HEK293 (cell line): ENCODE data around the gene HBG2.
"Not testable (repeated sequence)": the region's sequence is repeated elsewhere in the genome, so short reads cannot be mapped to it uniquely, and the experiment has no call there.

Experiments used
- CTCF ChIA-PET: fragments of 350-600 bp; formaldehyde crosslinking; extraction: SDS; loops from one replicate; lab custom pipeline; 2021; ENCODE audit warnings: antibody characterized with exemption; lab: Yijun Ruan, JAX
- POLR2A ChIA-PET: fragments of 300-600 bp; formaldehyde crosslinking; extraction: SDS; loops from one replicate; lab custom pipeline; 2020; ENCODE audit warnings: antibody characterized with exemption, inconsistent platforms; lab: Yijun Ruan, JAX
- H3K27ac ChIP-seq: fragments of 200-500 bp; sonication (Bioruptor generic); 2 replicates; pipeline ENCODE4 v1.5.1; 2014; ENCODE audit warnings: low read depth, low read length, control low read depth, inconsistent platforms; ENCODE audit errors: extremely low read depth
- H3K36me3 ChIP-seq, 2 experiments: fragments of 200-500 bp in 1 of 2; sonication (Bioruptor generic) in 1 of 2; 1 replicate in 1 of 2; 2 replicates in 1 of 2; pipeline ENCODE4 v1.5.1; 2014 to 2017; ENCODE audit warnings: inconsistent platforms in 2 of 2, low read length in 2 of 2; ENCODE audit not compliant: control insufficient read depth in 2 of 2, insufficient read depth in 1 of 2
- H3K4me1 ChIP-seq: fragments of 200-500 bp; sonication (Bioruptor generic); 2 replicates; pipeline ENCODE4 v1.5.1; 2014; ENCODE audit warnings: mild to moderate bottlenecking, low read length, inconsistent platforms; ENCODE audit not compliant: control insufficient read depth, insufficient read depth
- H3K4me3 ChIP-seq: 2 replicates; pipeline ENCODE4 v1.5.1; 2011; ENCODE audit warnings: low read depth, mild to moderate bottlenecking, control low read depth, low read length, moderate library complexity
- H3K9me3 ChIP-seq: fragments of 200-500 bp; sonication (Bioruptor generic); 2 replicates; pipeline ENCODE4 v1.5.1; 2014; ENCODE audit warnings: low read depth, low read length, inconsistent platforms; ENCODE audit not compliant: control insufficient read depth, insufficient read depth
- KLF8 ChIP-seq: fragments of 450-650 bp; formaldehyde crosslinking; IDR thresholded peaks from 2 replicates; pipeline ENCODE4 v1.5.1; 2016; ENCODE audit warnings: missing biosample characterization, missing genetic modification characterization
- MZF1 ChIP-seq: fragments of 450-650 bp; formaldehyde crosslinking; IDR thresholded peaks from 2 replicates; pipeline ENCODE4 v1.5.1; 2017; ENCODE audit warnings: missing biosample characterization, missing genetic modification characterization, borderline replicate concordance
- SCRT2 ChIP-seq: fragments of 450-650 bp; formaldehyde crosslinking; IDR thresholded peaks from 2 replicates; pipeline ENCODE4 v1.5.1; 2016; ENCODE audit warnings: missing biosample characterization, missing genetic modification characterization
- SP2 ChIP-seq: fragments of 450-650 bp; formaldehyde crosslinking; IDR thresholded peaks from 2 replicates; pipeline ENCODE4 v1.5.1; 2016; ENCODE audit warnings: missing biosample characterization, missing genetic modification characterization
- ZBTB20 ChIP-seq: fragments of 450-650 bp; formaldehyde crosslinking; IDR thresholded peaks from 2 replicates; pipeline ENCODE4 v1.5.1; 2016; ENCODE audit warnings: missing biosample characterization, missing genetic modification characterization
- ZBTB8A ChIP-seq: fragments of 450-650 bp; formaldehyde crosslinking; IDR thresholded peaks from 2 replicates; pipeline ENCODE4 v1.5.1; 2016; ENCODE audit warnings: missing biosample characterization, missing genetic modification characterization
- ZNF133 ChIP-seq: fragments of 450-650 bp; formaldehyde crosslinking; IDR thresholded peaks from 2 replicates; pipeline ENCODE4 v1.5.1; 2016; ENCODE audit warnings: missing biosample characterization, missing genetic modification characterization
- ZNF174 ChIP-seq: fragments of 450-650 bp; formaldehyde crosslinking; IDR thresholded peaks from 2 replicates; pipeline ENCODE4 v1.5.0; 2017; ENCODE audit warnings: missing biosample characterization, mild to moderate bottlenecking, missing genetic modification characterization
- ZNF324 ChIP-seq: fragments of 450-650 bp; formaldehyde crosslinking; IDR thresholded peaks from 2 replicates; pipeline ENCODE4 v1.5.1; 2016; ENCODE audit warnings: missing biosample characterization, missing genetic modification characterization
- ZNF341 ChIP-seq: fragments of 450-650 bp; formaldehyde crosslinking; IDR thresholded peaks from 2 replicates; pipeline ENCODE4; 2016; ENCODE audit warnings: low read depth, missing biosample characterization, missing genetic modification characterization
- ZNF426 ChIP-seq: fragments of 450-650 bp; formaldehyde crosslinking; IDR thresholded peaks from 2 replicates; pipeline ENCODE4 v1.5.1; 2017; ENCODE audit warnings: missing biosample characterization, missing genetic modification characterization, mild to moderate bottlenecking, inconsistent platforms, moderate library complexity
- ZNF48 ChIP-seq: fragments of 450-650 bp; formaldehyde crosslinking; IDR thresholded peaks from 2 replicates; pipeline ENCODE4 v1.5.1; 2016; ENCODE audit warnings: missing biosample characterization, missing genetic modification characterization
- ZNF558 ChIP-seq: fragments of 450-650 bp; formaldehyde crosslinking; IDR thresholded peaks from 2 replicates; pipeline ENCODE4 v1.5.1; 2016; ENCODE audit warnings: missing biosample characterization, missing genetic modification characterization
- ZNF571 ChIP-seq: fragments of 450-650 bp; formaldehyde crosslinking; IDR thresholded peaks from 2 replicates; pipeline ENCODE4 v1.5.0; 2017; ENCODE audit warnings: missing biosample characterization, missing genetic modification characterization
- ZNF624 ChIP-seq: fragments of 450-650 bp; formaldehyde crosslinking; IDR thresholded peaks from 2 replicates; pipeline ENCODE4 v1.5.1; 2017; ENCODE audit warnings: missing biosample characterization, missing genetic modification characterization
- ZNF660 ChIP-seq: fragments of 450-650 bp; IDR thresholded peaks from 2 replicates; pipeline ENCODE4 v1.5.1; 2018; ENCODE audit warnings: missing biosample characterization, mild to moderate bottlenecking, missing genetic modification characterization
- ZNF701 ChIP-seq: fragments of 450-650 bp; formaldehyde crosslinking; IDR thresholded peaks from 2 replicates; pipeline ENCODE4 v1.5.1; 2016; ENCODE audit warnings: missing biosample characterization, missing genetic modification characterization
- ZNF791 ChIP-seq: fragments of 450-650 bp; formaldehyde crosslinking; IDR thresholded peaks from 2 replicates; pipeline ENCODE4 v1.5.1; 2016; ENCODE audit warnings: missing biosample characterization, missing genetic modification characterization
- ZNF792 ChIP-seq: fragments of 450-650 bp; formaldehyde crosslinking; IDR thresholded peaks from 2 replicates; pipeline ENCODE4 v1.5.1; 2016; ENCODE audit warnings: missing biosample characterization, missing genetic modification characterization
- TF ChIP-seq, protein P1 (sequence below): fragments of 450-650 bp; formaldehyde crosslinking; IDR thresholded peaks from 2 replicates; pipeline ENCODE4 v1.5.1; 2016; ENCODE audit warnings: missing biosample characterization, missing genetic modification characterization, low read depth
- TF ChIP-seq, protein P2 (sequence below): fragments of 450-650 bp; formaldehyde crosslinking; IDR thresholded peaks from 2 replicates; pipeline ENCODE4 v1.5.1; 2016; ENCODE audit warnings: missing biosample characterization, missing genetic modification characterization
- TF ChIP-seq, protein P3 (sequence below): fragments of 450-650 bp; formaldehyde crosslinking; IDR thresholded peaks from 2 replicates; pipeline ENCODE4 v1.5.1; 2017; ENCODE audit warnings: missing biosample characterization, missing genetic modification characterization

HBG2 gene

DNA sequence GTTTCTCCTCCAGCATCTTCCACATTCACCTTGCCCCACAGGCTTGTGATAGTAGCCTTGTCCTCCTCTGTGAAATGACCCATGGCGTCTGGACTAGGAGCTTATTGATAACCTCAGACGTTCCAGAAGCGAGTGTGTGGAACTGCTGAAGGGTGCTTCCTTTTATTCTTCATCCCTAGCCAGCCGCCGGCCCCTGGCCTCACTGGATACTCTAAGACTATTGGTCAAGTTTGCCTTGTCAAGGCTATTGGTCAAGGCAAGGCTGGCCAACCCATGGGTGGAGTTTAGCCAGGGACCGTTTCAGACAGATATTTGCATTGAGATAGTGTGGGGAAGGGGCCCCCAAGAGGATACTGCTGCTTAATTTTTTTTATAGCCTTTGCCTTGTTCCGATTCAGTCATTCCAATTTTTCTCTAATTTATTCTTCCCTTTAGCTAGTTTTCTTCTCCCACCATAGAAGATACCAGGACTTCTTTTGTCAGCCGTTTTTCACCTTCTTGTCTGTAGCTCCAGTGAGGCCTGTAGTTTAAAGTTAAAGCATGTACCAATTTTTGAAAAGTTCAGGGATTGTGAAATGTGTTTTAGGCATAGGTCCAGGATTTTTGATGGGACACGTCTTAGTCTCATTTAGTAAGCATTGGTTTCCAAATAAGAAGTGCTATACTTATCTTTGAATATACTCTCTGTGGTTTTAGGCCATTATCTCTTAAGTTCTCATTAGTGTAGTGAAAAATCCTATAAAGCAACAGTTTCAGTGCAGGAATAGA, at the start of gene HBG2:
TSS of gene HBG2 (minus strand) at position 136 of the 768 bp plus-strand sequence. CDS start at position 83, 53 bp downstream.
- H3K9me3 ChIP-seq, H3K36me3 ChIP-seq, H3K27ac ChIP-seq, H3K4me1 ChIP-seq, POLR2A ChIA-PET, H3K4me3 ChIP-seq: not testable (repeated sequence)
- CTCF ChIA-PET: interaction anchor here (0.8 kb wide), 1 partner anchor 629 kb away, joined by 4 read pairs; no protein-coding TSS in a partner anchor

GRCh38 chr11:5304046-5304445, 49.5 kb upstream of the HBG2 start:
- ChIA-PET CTCF (no interaction called here), POLR2A (no interaction called here)
- H3K36me3 ChIP-seq: no peaks in the 10 kb centered on the region
- no peak for TF ChIP-seq ZNF558 (tag by site-specific recombination)
- no peak for TF ChIP-seq KLF8 (tag by site-specific recombination)
- TF ChIP-seq, protein P1, sequence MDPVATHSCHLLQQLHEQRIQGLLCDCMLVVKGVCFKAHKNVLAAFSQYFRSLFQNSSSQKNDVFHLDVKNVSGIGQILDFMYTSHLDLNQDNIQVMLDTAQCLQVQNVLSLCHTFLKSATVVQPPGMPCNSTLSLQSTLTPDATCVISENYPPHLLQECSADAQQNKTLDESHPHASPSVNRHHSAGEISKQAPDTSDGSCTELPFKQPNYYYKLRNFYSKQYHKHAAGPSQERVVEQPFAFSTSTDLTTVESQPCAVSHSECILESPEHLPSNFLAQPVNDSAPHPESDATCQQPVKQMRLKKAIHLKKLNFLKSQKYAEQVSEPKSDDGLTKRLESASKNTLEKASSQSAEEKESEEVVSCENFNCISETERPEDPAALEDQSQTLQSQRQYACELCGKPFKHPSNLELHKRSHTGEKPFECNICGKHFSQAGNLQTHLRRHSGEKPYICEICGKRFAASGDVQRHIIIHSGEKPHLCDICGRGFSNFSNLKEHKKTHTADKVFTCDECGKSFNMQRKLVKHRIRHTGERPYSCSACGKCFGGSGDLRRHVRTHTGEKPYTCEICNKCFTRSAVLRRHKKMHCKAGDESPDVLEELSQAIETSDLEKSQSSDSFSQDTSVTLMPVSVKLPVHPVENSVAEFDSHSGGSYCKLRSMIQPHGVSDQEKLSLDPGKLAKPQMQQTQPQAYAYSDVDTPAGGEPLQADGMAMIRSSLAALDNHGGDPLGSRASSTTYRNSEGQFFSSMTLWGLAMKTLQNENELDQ (tag by site-specific recombination): no peak
- TF ChIP-seq ZNF341 (tag by site-specific recombination): no peak
- TF ChIP-seq, protein P2, sequence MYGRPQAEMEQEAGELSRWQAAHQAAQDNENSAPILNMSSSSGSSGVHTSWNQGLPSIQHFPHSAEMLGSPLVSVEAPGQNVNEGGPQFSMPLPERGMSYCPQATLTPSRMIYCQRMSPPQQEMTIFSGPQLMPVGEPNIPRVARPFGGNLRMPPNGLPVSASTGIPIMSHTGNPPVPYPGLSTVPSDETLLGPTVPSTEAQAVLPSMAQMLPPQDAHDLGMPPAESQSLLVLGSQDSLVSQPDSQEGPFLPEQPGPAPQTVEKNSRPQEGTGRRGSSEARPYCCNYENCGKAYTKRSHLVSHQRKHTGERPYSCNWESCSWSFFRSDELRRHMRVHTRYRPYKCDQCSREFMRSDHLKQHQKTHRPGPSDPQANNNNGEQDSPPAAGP: no peak
- TF ChIP-seq SP2 (tag by site-specific recombination): no peak
- TF ChIP-seq ZNF624 (tag by site-specific recombination): no peak
- TF ChIP-seq ZNF48 (tag by site-specific recombination): no peak
- no peaks in the 10 kb centered on the region for H3K9me3 ChIP-seq
- H3K27ac ChIP-seq: no peak overlapping the region
- no peak overlapping the region for H3K4me3 ChIP-seq
- H3K4me1 ChIP-seq: no peaks in the 10 kb centered on the region

GRCh38 chr11:5303626-5304025, 49.0 kb upstream of the HBG2 start:
- Histone ChIP-seq H3K4me1 (no peaks in the 10 kb centered on the region), H3K4me3 (no peak overlapping the region)
- no peak for TF ChIP-seq ZNF324 (tag by site-specific recombination)
- TF ChIP-seq, all 188 proteins: peak for 0
- H3K36me3 ChIP-seq: no peaks in the 10 kb centered on the region
- ChIA-PET POLR2A (no interaction called here), CTCF (no interaction called here)
- no peaks in the 10 kb centered on the region for H3K9me3 ChIP-seq
- H3K27ac ChIP-seq: no peak overlapping the region

DNA sequence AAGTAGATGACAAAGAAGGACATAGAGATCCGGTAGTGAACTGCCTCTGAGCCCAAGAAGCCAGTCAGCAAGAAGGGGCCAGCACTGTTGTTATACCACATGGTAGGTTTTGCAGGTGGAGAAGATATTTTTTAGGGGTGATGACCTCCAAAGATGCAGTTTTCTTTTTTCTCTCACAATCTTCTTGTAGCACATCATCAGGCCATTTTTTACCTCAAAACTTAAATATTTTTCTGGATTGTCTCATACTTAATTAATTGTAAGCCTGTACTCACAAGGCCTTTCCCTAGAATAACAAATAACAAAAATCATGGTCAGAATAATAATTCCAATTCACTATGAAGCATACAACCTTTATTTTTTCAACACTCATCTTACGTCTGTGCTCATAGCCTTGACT, 47.3 kb upstream of the HBG2 start, which contains the start of gene OR51B4:
TSS of gene OR51B4 (minus strand) at position 101 of the 400 bp plus-strand sequence. CDS start at position 101, 0 bp downstream.
- ChIA-PET CTCF (no interaction called here), POLR2A (interaction anchor here (0.6 kb wide), 1 partner anchor 487 kb away, joined by 3 read pairs; no protein-coding TSS in a partner anchor)
- H3K9me3 ChIP-seq: no peaks in the 10 kb centered on the region
- H3K27ac ChIP-seq: no peak within 1 kb of the TSS
- no peak within 1 kb of the TSS for H3K4me3 ChIP-seq
- no peaks in the 10 kb centered on the region for H3K4me1 ChIP-seq
- no peaks in the 10 kb centered on the region for H3K36me3 ChIP-seq
- TF ChIP-seq KLF8 (tag by site-specific recombination) (no peak), ZNF426 (tag by site-specific recombination) (no peak), ZNF701 (tag by site-specific recombination) (no peak), ZBTB20 (no peak), ZNF133 (no peak), ZNF792 (tag by site-specific recombination) (no peak), ZNF571 (no peak), ZNF174 (tag by site-specific recombination) (no peak), MZF1 (tag by site-specific recombination) (no peak), ZNF791 (tag by site-specific recombination) (no peak), SCRT2 (tag by site-specific recombination) (no peak), ZNF660 (tag by site-specific recombination) (no peak), ZBTB8A (no peak)
- TF ChIP-seq, protein P3, sequence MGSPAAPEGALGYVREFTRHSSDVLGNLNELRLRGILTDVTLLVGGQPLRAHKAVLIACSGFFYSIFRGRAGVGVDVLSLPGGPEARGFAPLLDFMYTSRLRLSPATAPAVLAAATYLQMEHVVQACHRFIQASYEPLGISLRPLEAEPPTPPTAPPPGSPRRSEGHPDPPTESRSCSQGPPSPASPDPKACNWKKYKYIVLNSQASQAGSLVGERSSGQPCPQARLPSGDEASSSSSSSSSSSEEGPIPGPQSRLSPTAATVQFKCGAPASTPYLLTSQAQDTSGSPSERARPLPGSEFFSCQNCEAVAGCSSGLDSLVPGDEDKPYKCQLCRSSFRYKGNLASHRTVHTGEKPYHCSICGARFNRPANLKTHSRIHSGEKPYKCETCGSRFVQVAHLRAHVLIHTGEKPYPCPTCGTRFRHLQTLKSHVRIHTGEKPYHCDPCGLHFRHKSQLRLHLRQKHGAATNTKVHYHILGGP (tag by site-specific recombination): no peak
- TF ChIP-seq, all 188 proteins: peak for 0
